ENCODE measurements around the gene PAK1.

DNA sequence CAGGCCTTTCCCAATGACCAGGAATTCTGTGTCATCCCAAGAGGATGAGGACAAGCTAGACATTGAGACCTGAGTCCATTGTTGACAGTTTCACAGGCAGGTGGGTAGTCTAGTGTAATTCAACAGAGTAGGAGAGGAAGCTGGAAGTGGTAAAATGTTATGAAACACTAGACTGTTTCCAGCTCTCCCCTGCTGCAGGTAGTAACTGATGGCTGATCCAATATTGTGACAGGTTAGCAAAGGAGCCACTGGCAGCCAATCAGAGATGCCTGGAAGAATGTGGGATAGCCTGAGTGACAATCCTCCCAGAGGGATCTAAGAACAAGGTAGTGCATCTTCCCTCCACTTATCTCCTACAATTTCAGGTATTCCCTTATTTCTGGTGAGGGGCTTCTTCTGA lies 161.8 kb downstream of the PAK1 start:
- TF ChIP-seq CTCF (IDR thresholded peaks at IDR 0.05; ENCODE audit: low read length) (no peak), EZH2 (IDR thresholded peaks at IDR 0.05; ENCODE audit: borderline replicate concordance, low read length) (no peak)
